Measurements from ENCODE around the gene TMED4. TPM values are rescaled to one million over a fixed set of nuclear protein-coding genes. Genes with fewer than 3 reads are reported as not detected.

The TMED4 gene
- total RNA-seq (10 to 100 TPM; 38.2 to 53.0 (median 47.0) TPM), polyA plus RNA-seq (10 to 100 TPM; 32.3 to 55.9 TPM)

GRCh38 chr7:44581879-44582603 lies at the start of gene TMED4:
Gene TMED4, minus strand, starts transcription at chr7:44582231. Its CDS starts 25 bp downstream, at chr7:44582206.
- H3K36me3 ChIP-seq, result peaks cover 0 to 20% (median 19%) of the 10 kb centered on the region in 3 donors
- ATAC-seq, result peak; percentile 95 to 98 (median 96)
- peak; percentile 64 for FAIRE-seq
- intact Hi-C loops (cut with DNase I), result loop anchor here in 1 of 3 donors (10.0 kb wide), 1 partner anchor 343 kb away; no protein-coding TSS in a partner anchor
- DNase-seq, result peak; percentile 99 to 100 (median 100)
- peak within 1 kb of the TSS; percentile 92 to 99 (median 98) for H3K27ac ChIP-seq
- H3K27me3 ChIP-seq, result no peaks in the 10 kb centered on the region
- peak within 1 kb of the TSS; percentile 74 to 99 (median 92) for H3K4me3 ChIP-seq
- peaks cover 7 to 16% (median 16%) of the 10 kb centered on the region in 3 donors for H3K4me1 ChIP-seq
- no peak for TF ChIP-seq CTCF (IDR thresholded peaks at IDR 0.05)
- WGBS, 2 donors, result 0% methylated on average over 60 to 71 of the region's 71 CpGs
- H3K9me3 ChIP-seq, result no peaks in the 10 kb centered on the region

- no peak for FAIRE-seq
- peaks cover 25 to 44% (median 31%) of the 10 kb centered on the region in 3 donors for H3K4me1 ChIP-seq
- 58 to 63% methylated on average over 6 of the region's 6 CpGs for WGBS, 2 donors
Observed at GRCh38 chr7:44631458-44632115, 49.6 kb upstream of the TMED4 start.

GRCh38 chr7:44630792-44631457 lies 48.9 kb upstream of the TMED4 start:
- DNase-seq (no peak), ATAC-seq (no peak), FAIRE-seq (no peak)
- Histone ChIP-seq H3K4me1 (peaks cover 24 to 39% (median 25%) of the 10 kb centered on the region in 3 donors), H3K36me3 (no peaks in the 10 kb centered on the region), H3K9me3 (no peaks in the 10 kb centered on the region), H3K27ac (peak overlapping the region in 2 of 4 donors; percentile 11 to 28), H3K4me3 (no peak overlapping the region), H3K27me3 (no peaks in the 10 kb centered on the region)
- WGBS, 2 donors, result 84 to 85% methylated on average over 11 of the region's 11 CpGs
- TF ChIP-seq CTCF (IDR thresholded peaks at IDR 0.05), result no peak
- intact Hi-C loops (cut with DNase I), result no loop called here

More at GRCh38 chr7:44631458-44632115, 49.6 kb upstream of the TMED4 start:
- DNase-seq (no peak), ATAC-seq (no peak)
- peak overlapping the region in 2 of 4 donors; percentile 10 to 27 for H3K27ac ChIP-seq
- no peaks in the 10 kb centered on the region for H3K27me3 ChIP-seq
- H3K9me3 ChIP-seq, result no peaks in the 10 kb centered on the region
- no peak overlapping the region for H3K4me3 ChIP-seq
- TF ChIP-seq CTCF (IDR thresholded peaks at IDR 0.05), result no peak
- H3K36me3 ChIP-seq, result no peaks in the 10 kb centered on the region
- intact Hi-C loops (cut with DNase I), result no loop called here

- intact Hi-C loops (cut with DNase I), result no loop called here
- Histone ChIP-seq H3K4me3 (no peak overlapping the region), H3K4me1 (peaks cover 15 to 37% (median 26%) of the 10 kb centered on the region in 3 donors), H3K27ac (peak overlapping the region in 2 of 4 donors; percentile 11 to 28), H3K36me3 (peaks cover 0 to 3% (median 0%) of the 10 kb centered on the region in 3 donors), H3K9me3 (no peaks in the 10 kb centered on the region), H3K27me3 (no peaks in the 10 kb centered on the region)
- TF ChIP-seq CTCF (IDR thresholded peaks at IDR 0.05), result no peak
- 83 to 95% methylated on average over 13 of the region's 13 CpGs for WGBS, 2 donors
- ATAC-seq (no peak), FAIRE-seq (no peak), DNase-seq (no peak)
Observed at GRCh38 chr7:44629829-44630522, 47.9 kb upstream of the TMED4 start.

All from pancreas (tissue), 10 donors.